ENCODE results near the gene TGFBI. TPM values are rescaled to one million over a fixed set of nuclear protein-coding genes. Genes with fewer than 3 reads are reported as not detected.

The TGFBI gene
- total and polyA plus RNA-seq, 7 donors = 18.8 to 35.9 (median 28.3) TPM

DNA sequence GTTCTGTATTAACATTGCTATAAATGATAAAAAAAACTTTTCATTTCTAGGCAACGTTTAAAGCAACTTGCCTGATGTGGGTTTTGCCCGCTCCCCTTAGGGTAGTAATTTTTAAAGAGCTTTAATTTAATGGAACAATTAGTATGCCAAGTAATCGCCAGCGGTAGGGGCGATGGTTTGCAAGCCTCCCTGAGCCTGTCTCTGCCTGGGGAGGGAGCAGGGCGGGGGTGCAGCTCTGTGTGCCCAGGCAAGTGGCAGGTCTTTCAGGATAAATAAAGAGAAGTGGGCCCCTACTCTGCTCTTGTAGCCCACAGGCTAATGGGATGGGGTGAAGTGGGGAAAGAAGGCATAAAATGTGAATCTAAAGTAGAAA lies 13.8 kb upstream of the TGFBI start:
- WGBS, 3 donors = 69 to 91% (median 74%) methylated on average over 6 of the region's 6 CpGs
- no peaks in the 10 kb centered on the region for H3K36me3 ChIP-seq (ENCODE audit: insufficient read depth in 1 of 2, low read depth in 1 of 2)
- no peaks in the 10 kb centered on the region for H3K9me3 ChIP-seq
- H3K27me3 ChIP-seq (ENCODE audit: insufficient read depth in 3 of 3, low read length in 2 of 3) = no peaks in the 10 kb centered on the region
- peaks cover 14% of the 10 kb centered on the region for H3K4me1 ChIP-seq
- H3K4me3 ChIP-seq = no peak overlapping the region
- TF ChIP-seq, protein P1, sequence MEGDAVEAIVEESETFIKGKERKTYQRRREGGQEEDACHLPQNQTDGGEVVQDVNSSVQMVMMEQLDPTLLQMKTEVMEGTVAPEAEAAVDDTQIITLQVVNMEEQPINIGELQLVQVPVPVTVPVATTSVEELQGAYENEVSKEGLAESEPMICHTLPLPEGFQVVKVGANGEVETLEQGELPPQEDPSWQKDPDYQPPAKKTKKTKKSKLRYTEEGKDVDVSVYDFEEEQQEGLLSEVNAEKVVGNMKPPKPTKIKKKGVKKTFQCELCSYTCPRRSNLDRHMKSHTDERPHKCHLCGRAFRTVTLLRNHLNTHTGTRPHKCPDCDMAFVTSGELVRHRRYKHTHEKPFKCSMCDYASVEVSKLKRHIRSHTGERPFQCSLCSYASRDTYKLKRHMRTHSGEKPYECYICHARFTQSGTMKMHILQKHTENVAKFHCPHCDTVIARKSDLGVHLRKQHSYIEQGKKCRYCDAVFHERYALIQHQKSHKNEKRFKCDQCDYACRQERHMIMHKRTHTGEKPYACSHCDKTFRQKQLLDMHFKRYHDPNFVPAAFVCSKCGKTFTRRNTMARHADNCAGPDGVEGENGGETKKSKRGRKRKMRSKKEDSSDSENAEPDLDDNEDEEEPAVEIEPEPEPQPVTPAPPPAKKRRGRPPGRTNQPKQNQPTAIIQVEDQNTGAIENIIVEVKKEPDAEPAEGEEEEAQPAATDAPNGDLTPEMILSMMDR (IDR thresholded peaks at IDR 0.05) = no peak
- intact Hi-C loops (cut with DNase I) = no loop called here
- H3K27ac ChIP-seq = no peak overlapping the region
- DNase-seq (no peak), ATAC-seq (no peak)

DNA sequence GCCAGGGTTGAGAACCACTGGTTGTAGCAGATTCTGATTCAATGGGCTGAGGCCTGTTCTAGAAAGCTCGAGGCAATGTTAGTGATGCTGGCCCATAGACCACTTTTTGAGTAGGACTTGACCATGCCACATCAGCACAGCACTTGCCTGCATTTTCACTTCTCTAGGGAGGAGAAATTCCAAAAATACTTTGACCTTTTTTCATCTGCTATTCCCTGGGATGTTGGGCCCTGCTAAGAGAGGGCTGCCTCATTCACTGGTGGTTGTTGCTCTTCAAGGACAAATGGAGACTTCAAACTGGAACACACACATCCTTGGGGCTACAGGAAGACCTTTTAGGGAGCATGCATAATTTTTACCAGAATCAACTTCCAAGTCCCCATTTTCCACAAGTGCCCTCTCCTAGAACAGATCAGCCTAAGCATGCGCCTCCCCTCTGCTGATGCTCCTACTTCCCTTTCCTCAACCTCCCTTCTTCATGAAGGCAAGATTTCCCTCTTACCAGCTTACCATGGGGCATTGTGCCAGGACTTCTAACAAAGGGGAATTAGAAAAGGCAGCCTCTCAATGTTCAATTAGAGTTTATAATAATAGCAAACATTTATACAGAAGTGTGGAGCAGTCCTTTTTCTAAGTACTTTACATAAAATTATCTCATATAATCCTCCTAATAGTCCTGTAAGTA lies 12.7 kb upstream of the TGFBI start:
- no peak for DNase-seq
- no peaks in the 10 kb centered on the region for H3K27me3 ChIP-seq (ENCODE audit: insufficient read depth in 3 of 3, low read length in 2 of 3)
- no peaks in the 10 kb centered on the region for H3K9me3 ChIP-seq
- H3K4me1 ChIP-seq = peaks cover 23% of the 10 kb centered on the region
- no peaks in the 10 kb centered on the region for H3K36me3 ChIP-seq (ENCODE audit: insufficient read depth in 1 of 2, low read depth in 1 of 2)
- ATAC-seq = no peak
- no peak overlapping the region for H3K27ac ChIP-seq
- WGBS, 3 donors = 95 to 100% (median 98%) methylated on average over 2 of the region's 2 CpGs
- TF ChIP-seq, protein P1 (IDR thresholded peaks at IDR 0.05) = no peak
- intact Hi-C loops (cut with DNase I) = no loop called here
- H3K4me3 ChIP-seq = no peak overlapping the region

DNA sequence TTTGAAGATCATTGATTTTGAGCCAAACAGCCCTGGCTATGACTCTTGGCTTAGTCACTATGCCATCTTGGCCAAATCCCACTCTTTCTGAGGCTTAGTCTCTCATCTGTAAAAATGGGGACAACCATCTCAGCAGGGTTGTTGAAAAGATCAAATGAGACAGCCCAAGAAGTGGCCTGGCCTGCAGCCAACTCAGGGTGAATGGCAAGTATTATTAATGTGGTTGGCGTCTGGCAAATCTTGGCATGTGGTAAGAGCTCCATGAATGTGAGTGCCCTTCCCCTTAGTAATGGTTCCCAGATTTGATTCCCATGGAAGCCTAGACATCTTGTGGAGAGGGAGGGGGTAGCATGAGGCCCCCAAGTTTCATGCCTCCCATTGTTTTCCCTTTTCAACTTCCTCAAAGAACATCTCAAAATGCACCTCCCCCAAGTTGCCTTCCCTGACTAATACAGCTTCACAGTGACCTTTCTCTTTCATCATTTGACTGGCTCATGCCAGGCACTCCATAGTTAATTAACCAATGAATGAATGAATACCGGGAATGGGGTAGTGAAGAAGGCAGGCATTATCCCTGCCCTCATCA lies 11.8 kb upstream of the TGFBI start:
- ATAC-seq (no peak), DNase-seq (peak in 1 of 2 donors; percentile 36)
- WGBS, 3 donors = 42 to 64% (median 42%) methylated on average over 2 of the region's 2 CpGs
- Histone ChIP-seq H3K9me3 (no peaks in the 10 kb centered on the region), H3K27me3 (ENCODE audit: insufficient read depth in 3 of 3, low read length in 2 of 3) (no peaks in the 10 kb centered on the region), H3K4me1 (peaks cover 17% of the 10 kb centered on the region), H3K4me3 (no peak overlapping the region), H3K36me3 (ENCODE audit: insufficient read depth in 1 of 2, low read depth in 1 of 2) (no peaks in the 10 kb centered on the region), H3K27ac (no peak overlapping the region)
- intact Hi-C loops (cut with DNase I) = no loop called here
- TF ChIP-seq, protein P1 (IDR thresholded peaks at IDR 0.05) = no peak

DNA sequence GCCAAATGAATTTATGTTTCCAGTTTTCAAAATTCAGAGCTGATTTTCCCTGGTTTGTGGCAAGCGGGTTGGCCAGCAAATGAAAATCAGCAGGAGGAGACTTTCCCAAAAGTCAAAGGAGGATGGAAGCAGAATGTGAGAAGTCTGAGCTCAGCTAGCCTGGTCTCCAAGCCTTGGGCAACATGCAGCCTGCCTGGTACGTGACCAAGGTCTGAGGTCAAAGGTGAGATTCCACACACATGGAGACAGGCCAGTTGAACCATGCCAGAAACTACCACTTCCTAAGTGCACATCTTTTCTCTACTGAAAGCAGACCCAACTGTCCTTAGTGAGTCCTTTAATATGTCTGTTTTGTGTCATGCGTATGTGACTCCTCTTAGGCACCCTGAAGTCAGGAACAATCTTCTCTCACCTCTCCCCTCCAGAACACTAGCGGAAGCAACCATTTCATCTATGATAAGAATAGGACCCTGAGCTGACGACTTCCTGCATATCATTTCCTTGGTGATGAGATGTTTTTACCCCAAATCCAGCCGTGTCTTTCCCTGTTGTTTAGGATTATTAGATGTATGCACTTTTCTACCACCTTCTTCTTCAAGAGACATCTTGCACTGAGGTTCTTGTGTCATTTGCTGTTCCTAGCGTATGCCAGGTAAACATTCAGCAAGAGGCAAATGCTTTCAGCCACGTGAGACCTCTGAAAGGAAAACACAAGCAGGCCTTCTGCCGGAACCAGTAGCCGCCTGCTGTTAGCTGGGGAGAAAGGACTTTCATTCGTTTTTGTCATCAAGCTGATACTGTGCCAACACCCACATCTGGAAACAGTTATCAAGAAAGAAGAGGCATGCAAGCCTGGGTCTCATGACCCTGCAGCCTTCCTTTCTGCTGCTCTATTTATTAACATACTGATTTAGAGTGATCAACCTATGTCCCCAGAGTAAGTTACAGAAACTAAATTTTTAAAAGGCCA lies 9.7 kb upstream of the TGFBI start:
- intact Hi-C loops (cut with DNase I) = no loop called here
- DNase-seq (peak in 1 of 2 donors; percentile 29), ATAC-seq (peak in 3 of 4 donors; percentile 39 to 74 (median 47))
- TF ChIP-seq, protein P1 (IDR thresholded peaks at IDR 0.05) = peak; percentile 14
- no peaks in the 10 kb centered on the region for H3K36me3 ChIP-seq (ENCODE audit: insufficient read depth in 1 of 2, low read depth in 1 of 2)
- H3K27ac ChIP-seq = peak overlapping the region; percentile 52
- no peaks in the 10 kb centered on the region for H3K27me3 ChIP-seq (ENCODE audit: insufficient read depth in 3 of 3, low read length in 2 of 3)
- H3K4me3 ChIP-seq = no peak overlapping the region
- peaks cover 17% of the 10 kb centered on the region for H3K4me1 ChIP-seq
- no peaks in the 10 kb centered on the region for H3K9me3 ChIP-seq
- WGBS, 3 donors = 52 to 59% (median 59%) methylated on average over 11 of the region's 11 CpGs
